KMS-11 (cell line): Measurements from ENCODE around the gene SFXN1.

Experiments used
- H2AFZ ChIP-seq: fragments of 200-600 bp; sonication (generic); 2 replicates; pipeline ENCODE4 v1.6.1; 2016; ENCODE audit warnings: antibody characterized with exemption, mixed run types, low read depth
- H3K27ac ChIP-seq: fragments of 200-600 bp; sonication (generic); 2 replicates; pipeline ENCODE4 v1.6.1; 2016; ENCODE audit warnings: mild to moderate bottlenecking, mixed run types
- H3K27me3 ChIP-seq: fragments of 200-600 bp; sonication (generic); 2 replicates; pipeline ENCODE4 v1.6.1; 2017; ENCODE audit warnings: mild to moderate bottlenecking, low read depth, mixed run types, moderate library complexity; ENCODE audit not compliant: insufficient read depth
- H3K36me3 ChIP-seq: fragments of 200-600 bp; sonication (generic); 2 replicates; pipeline ENCODE4 v1.6.1; 2017; ENCODE audit warnings: mild to moderate bottlenecking, mixed run types; ENCODE audit not compliant: insufficient read depth
- H3K4me1 ChIP-seq: fragments of 200-600 bp; sonication (generic); 2 replicates; pipeline ENCODE4 v1.6.1; 2016; ENCODE audit warnings: mild to moderate bottlenecking, low read depth, mixed run types; ENCODE audit not compliant: poor library complexity, severe bottlenecking
- H3K4me2 ChIP-seq: fragments of 200-600 bp; sonication (generic); 2 replicates; pipeline ENCODE4 v1.7.0; 2016; ENCODE audit warnings: mild to moderate bottlenecking, mixed run types
- H3K4me3 ChIP-seq: fragments of 200-600 bp; sonication (generic); IDR thresholded peaks from 2 replicates; pipeline ENCODE4 v1.6.1; 2017; ENCODE audit warnings: low read depth, low read length, mixed read lengths; ENCODE audit not compliant: insufficient read depth
- H3K79me2 ChIP-seq: fragments of 200-600 bp; sonication (generic); 2 replicates; pipeline ENCODE4 v1.6.1; 2016; ENCODE audit warnings: low read depth, mixed run types; ENCODE audit not compliant: insufficient read depth
- H3K9ac ChIP-seq: fragments of 200-600 bp; sonication (generic); 2 replicates; pipeline ENCODE4 v1.6.1; 2016; ENCODE audit warnings: mild to moderate bottlenecking, mixed run types
- H4K20me1 ChIP-seq: fragments of 200-600 bp; sonication (generic); 2 replicates; pipeline ENCODE4 v1.6.1; 2016; ENCODE audit warnings: mild to moderate bottlenecking, mixed run types; ENCODE audit not compliant: insufficient read depth
- CTCF ChIP-seq: fragments of 200-600 bp; sonication (generic); conservative IDR thresholded peaks from 2 replicates; pipeline ENCODE4 v1.6.1; 2017; ENCODE audit warnings: low read depth, mild to moderate bottlenecking, antibody characterized with exemption, low read length, moderate library complexity, mixed read lengths

SFXN1 gene

GRCh38 chr5:175470781-175471180, 7.6 kb upstream of the SFXN1 start:
- H3K4me3 ChIP-seq = no peak overlapping the region

GRCh38 chr5:175471196-175471595, 7.2 kb upstream of the SFXN1 start:
- Histone ChIP-seq H3K9ac (no peak overlapping the region), H2AFZ (no peak overlapping the region), H3K27me3 (no peaks in the 10 kb centered on the region), H4K20me1 (no peaks in the 10 kb centered on the region), H3K27ac (no peak overlapping the region), H3K79me2 (no peaks in the 10 kb centered on the region), H3K4me2 (no peak overlapping the region), H3K36me3 (no peaks in the 10 kb centered on the region), H3K4me1 (no peaks in the 10 kb centered on the region), H3K4me3 (no peak overlapping the region)
- no peak for TF ChIP-seq CTCF

More at GRCh38 chr5:175470781-175471180, 7.6 kb upstream of the SFXN1 start:
- no peak for TF ChIP-seq CTCF
- no peaks in the 10 kb centered on the region for H3K4me1 ChIP-seq
- no peaks in the 10 kb centered on the region for H3K79me2 ChIP-seq
- H3K36me3 ChIP-seq = no peaks in the 10 kb centered on the region
- H3K27ac ChIP-seq = no peak overlapping the region
- H2AFZ ChIP-seq = no peak overlapping the region
- H3K27me3 ChIP-seq = no peaks in the 10 kb centered on the region
- no peak overlapping the region for H3K4me2 ChIP-seq
- no peaks in the 10 kb centered on the region for H4K20me1 ChIP-seq
- H3K9ac ChIP-seq = no peak overlapping the region

GRCh38 chr5:175471628-175472027, 6.7 kb upstream of the SFXN1 start:
- H3K79me2 ChIP-seq = no peaks in the 10 kb centered on the region
- no peak overlapping the region for H2AFZ ChIP-seq
- no peak overlapping the region for H3K4me2 ChIP-seq
- no peaks in the 10 kb centered on the region for H3K4me1 ChIP-seq
- no peaks in the 10 kb centered on the region for H3K27me3 ChIP-seq
- no peak overlapping the region for H3K4me3 ChIP-seq
- H3K36me3 ChIP-seq = no peaks in the 10 kb centered on the region
- H4K20me1 ChIP-seq = no peaks in the 10 kb centered on the region
- TF ChIP-seq CTCF = no peak
- no peak overlapping the region for H3K9ac ChIP-seq
- no peak overlapping the region for H3K27ac ChIP-seq

- H3K4me2 ChIP-seq = no peak overlapping the region
- H3K4me1 ChIP-seq = no peaks in the 10 kb centered on the region
- no peaks in the 10 kb centered on the region for H4K20me1 ChIP-seq
- no peak overlapping the region for H3K27ac ChIP-seq
- H3K36me3 ChIP-seq = no peaks in the 10 kb centered on the region
- no peaks in the 10 kb centered on the region for H3K79me2 ChIP-seq
- no peak overlapping the region for H3K9ac ChIP-seq
- no peak for TF ChIP-seq CTCF
- H2AFZ ChIP-seq = no peak overlapping the region
- H3K4me3 ChIP-seq = no peak overlapping the region
- H3K27me3 ChIP-seq = no peaks in the 10 kb centered on the region
These were observed 6.0 kb upstream of the SFXN1 start for GRCh38 chr5:175472378-175472777.
